CD8-positive, alpha-beta memory T cell (primary cell): ENCODE measurements around the gene GAS6. TPM values are rescaled to one million over a fixed set of nuclear protein-coding genes. Genes with fewer than 3 reads are reported as not detected.
"Not testable (repeated sequence)": the region's sequence is repeated elsewhere in the genome, so short reads cannot be mapped to it uniquely, and the experiment has no call there.

Source experiments
- CTCF ChIA-PET: fragments of 350-600 bp; sonication (Branson Sonifier 250); formaldehyde crosslinking; loops from one replicate; lab custom pipeline; 2021; ENCODE audit warnings: antibody characterized with exemption; lab: Charles Lee
- POLR2A ChIA-PET: fragments of 350-600 bp; sonication (Branson Sonifier 250); formaldehyde crosslinking; loops from one replicate; lab custom pipeline; 2021; ENCODE audit warnings: antibody characterized with exemption; lab: Charles Lee
- DNase-seq, 5 donors: peaks; one replicate each; pipeline versions ENCODE4 v3.0.0 to v3.0.0-alpha.2; 2020 to 2022; ENCODE audit warnings: mixed read lengths in 1 of 5
- H3K27ac ChIP-seq: one replicate; pipeline ENCODE4 v1.7.0; 2013; ENCODE audit warnings: low read depth, mild to moderate bottlenecking, low read length, moderate library complexity
- H3K27me3 ChIP-seq: 2 replicates; pipeline ENCODE4 v1.7.0; 2013; ENCODE audit warnings: low read length, mild to moderate bottlenecking; ENCODE audit not compliant: insufficient read depth, poor library complexity, severe bottlenecking
- H3K36me3 ChIP-seq: 2 replicates; pipeline ENCODE4 v1.7.0; 2013; ENCODE audit warnings: mild to moderate bottlenecking, low read length, moderate library complexity; ENCODE audit not compliant: insufficient read depth
- H3K4me1 ChIP-seq: 2 replicates; pipeline ENCODE4 v1.7.0; 2013; ENCODE audit warnings: mild to moderate bottlenecking, low read length, moderate library complexity; ENCODE audit not compliant: insufficient read depth
- H3K4me3 ChIP-seq: 2 replicates; pipeline ENCODE4 v1.7.0; 2013; ENCODE audit warnings: mild to moderate bottlenecking, low read length
- H3K9me3 ChIP-seq: 2 replicates; pipeline ENCODE4 v1.7.0; 2013; ENCODE audit warnings: mild to moderate bottlenecking, low read length
- H3K27ac Mint-ChIP-seq, 8 donors: one replicate each; pipeline ENCODE4 v1.8.0; 2020 to 2021; ENCODE audit warnings: mixed read lengths in 8 of 8, mild to moderate bottlenecking in 6 of 8, inconsistent platforms in 3 of 8, moderate library complexity in 3 of 8
- H3K27me3 Mint-ChIP-seq, 2 donors: one replicate each; pipeline ENCODE4 v1.8.0; 2020 to 2021; ENCODE audit warnings: mixed read lengths in 2 of 2, mild to moderate bottlenecking in 1 of 2, moderate library complexity in 1 of 2
- H3K36me3 Mint-ChIP-seq, 3 donors: one replicate each; pipeline ENCODE4 v1.8.0; 2020 to 2021; ENCODE audit warnings: mixed read lengths in 3 of 3, inconsistent platforms in 1 of 3, mild to moderate bottlenecking in 1 of 3
- H3K4me1 Mint-ChIP-seq, 3 donors: one replicate each; pipeline ENCODE4 v1.8.0; 2020 to 2021; ENCODE audit warnings: mixed read lengths in 3 of 3, inconsistent platforms in 1 of 3, mild to moderate bottlenecking in 1 of 3
- H3K4me3 Mint-ChIP-seq, 7 donors: one replicate each; pipeline ENCODE4 v1.8.0; 2020 to 2021; ENCODE audit warnings: mixed read lengths in 7 of 7, mild to moderate bottlenecking in 6 of 7, moderate library complexity in 4 of 7, inconsistent platforms in 2 of 7
- H3K9me3 Mint-ChIP-seq, 5 donors: one replicate each; pipeline ENCODE4 v1.8.0; 2020 to 2022; ENCODE audit warnings: mixed read lengths in 5 of 5, mild to moderate bottlenecking in 3 of 5, moderate library complexity in 2 of 5, inconsistent platforms in 1 of 5
- polyA plus RNA-seq: library from polyadenylated mRNA; unstranded; fragments of 300-500 nt; fragmentation: Illumina TruSeq; gene quantifications from one replicate; pipeline ENCODE4 v1.2.3, GENCODE V29; 2021
- total RNA-seq, 2 experiments: library from RNA; stranded (reverse); gene quantifications; one replicate each; pipeline ENCODE4 v1.2.3, GENCODE V29; 2021

Gene GAS6
- total and polyA plus RNA-seq, 3 experiments from 2014 or later: 0.42 to 0.50 (median 0.47) TPM

GRCh38 chr13:113874579-113875428 is 10.9 kb upstream of the GAS6 start:
- no peak for DNase-seq
- Histone ChIP-seq H3K27ac (no peak overlapping the region), H3K27me3 (peaks cover 2% of the 10 kb centered on the region), H3K4me3 (no peak overlapping the region), H3K9me3 (peaks cover 7% of the 10 kb centered on the region), H3K4me1 (peaks cover 6% of the 10 kb centered on the region), H3K36me3 (no peaks in the 10 kb centered on the region)
- POLR2A ChIA-PET: no interaction called here
- Mint-ChIP-seq H3K36me3 (peaks cover 0 to 1% (median 0%) of the 10 kb centered on the region in 3 donors), H3K27ac (peak overlapping the region in 1 of 8 donors; percentile 21), H3K27me3 (peaks cover 28 to 29% of the 10 kb centered on the region in 2 donors), H3K4me3 (no peak overlapping the region), H3K9me3 (peaks cover 0 to 16% (median 14%) of the 10 kb centered on the region in 5 donors), H3K4me1 (peaks cover 13 to 18% (median 14%) of the 10 kb centered on the region in 3 donors)
- CTCF ChIA-PET: no interaction called here

GRCh38 chr13:113874177-113874576 is 10.3 kb upstream of the GAS6 start:
- peak overlapping the region in 1 of 8 donors; percentile 21 for H3K27ac Mint-ChIP-seq
- H3K27me3 Mint-ChIP-seq: peaks cover 30 to 32% of the 10 kb centered on the region in 2 donors
- no peak for DNase-seq
- H3K36me3 Mint-ChIP-seq: peaks cover 0 to 1% (median 0%) of the 10 kb centered on the region in 3 donors
- Histone ChIP-seq H3K4me1 (peaks cover 6% of the 10 kb centered on the region), H3K27ac (no peak overlapping the region), H3K4me3 (no peak overlapping the region), H3K9me3 (peaks cover 7% of the 10 kb centered on the region), H3K27me3 (no peaks in the 10 kb centered on the region), H3K36me3 (no peaks in the 10 kb centered on the region)
- peaks cover 0 to 16% (median 14%) of the 10 kb centered on the region in 5 donors for H3K9me3 Mint-ChIP-seq
- H3K4me3 Mint-ChIP-seq: no peak overlapping the region
- ChIA-PET POLR2A (no interaction called here), CTCF (no interaction called here)
- H3K4me1 Mint-ChIP-seq: peaks cover 13 to 18% (median 14%) of the 10 kb centered on the region in 3 donors

- H3K4me3 Mint-ChIP-seq: no peak overlapping the region
- Histone ChIP-seq H3K9me3 (no peaks in the 10 kb centered on the region), H3K4me3 (no peak overlapping the region), H3K4me1 (peaks cover 5% of the 10 kb centered on the region), H3K27ac (no peak overlapping the region), H3K36me3 (no peaks in the 10 kb centered on the region), H3K27me3 (peaks cover 18% of the 10 kb centered on the region)
- peaks cover 0 to 1% (median 0%) of the 10 kb centered on the region in 3 donors for H3K36me3 Mint-ChIP-seq
- peaks cover 6 to 9% (median 8%) of the 10 kb centered on the region in 3 donors for H3K4me1 Mint-ChIP-seq
- POLR2A ChIA-PET: no interaction called here
- no peak for DNase-seq
- no peak overlapping the region for H3K27ac Mint-ChIP-seq
- peaks cover 57 to 72% of the 10 kb centered on the region in 2 donors for H3K27me3 Mint-ChIP-seq
- peaks cover 0 to 8% (median 2%) of the 10 kb centered on the region in 5 donors for H3K9me3 Mint-ChIP-seq
- CTCF ChIA-PET: no interaction called here
Observed at GRCh38 chr13:113869263-113869662, 5.4 kb upstream of the GAS6 start.

- H3K4me1 ChIP-seq, H3K9me3 Mint-ChIP-seq, DNase-seq, H3K27ac Mint-ChIP-seq, H3K9me3 ChIP-seq, H3K4me3 Mint-ChIP-seq, H3K27ac ChIP-seq, H3K36me3 ChIP-seq, H3K36me3 Mint-ChIP-seq, POLR2A ChIA-PET, H3K4me3 ChIP-seq, CTCF ChIA-PET: not testable (repeated sequence)
- peaks cover 20% of the 10 kb centered on the region for H3K27me3 ChIP-seq
- Mint-ChIP-seq H3K27me3 (peaks cover 59 to 68% of the 10 kb centered on the region in 2 donors), H3K4me1 (peaks cover 8 to 12% (median 11%) of the 10 kb centered on the region in 3 donors)
Observed at GRCh38 chr13:113867913-113868312, 4.0 kb upstream of the GAS6 start.

GRCh38 chr13:113865427-113865826 is 1.6 kb upstream of the GAS6 start:
- Mint-ChIP-seq H3K9me3 (peaks cover 0 to 4% (median 2%) of the 10 kb centered on the region in 5 donors), H3K4me1 (peaks cover 13 to 17% (median 17%) of the 10 kb centered on the region in 3 donors), H3K27me3 (peaks cover 51 to 58% of the 10 kb centered on the region in 2 donors), H3K27ac (no peak overlapping the region), H3K36me3 (peaks cover 0 to 1% (median 0%) of the 10 kb centered on the region in 3 donors), H3K4me3 (peak overlapping the region in 6 of 7 donors; percentile 8 to 75 (median 60))
- Histone ChIP-seq H3K27ac (no peak overlapping the region), H3K9me3 (no peaks in the 10 kb centered on the region), H3K36me3 (no peaks in the 10 kb centered on the region), H3K4me3 (no peak overlapping the region), H3K27me3 (peaks cover 33% of the 10 kb centered on the region), H3K4me1 (peaks cover 13% of the 10 kb centered on the region)
- ChIA-PET POLR2A (no interaction called here), CTCF (no interaction called here)
- no peak for DNase-seq

GRCh38 chr13:113864273-113864890 is 506 bp upstream of the GAS6 start:
- H3K27me3 Mint-ChIP-seq: peaks cover 49% of the 10 kb centered on the region in 2 donors
- CTCF ChIA-PET: no interaction called here
- H3K27ac ChIP-seq: no peak overlapping the region

GRCh38 chr13:113862931-113863523 is 849 bp downstream of the GAS6 start:
- Histone ChIP-seq H3K4me3 (no peak overlapping the region), H3K36me3 (no peaks in the 10 kb centered on the region), H3K9me3 (no peaks in the 10 kb centered on the region), H3K27ac (no peak overlapping the region), H3K27me3 (peaks cover 33% of the 10 kb centered on the region), H3K4me1 (peaks cover 13% of the 10 kb centered on the region)
- CTCF ChIA-PET: no interaction called here
- H3K27me3 Mint-ChIP-seq: peaks cover 39% of the 10 kb centered on the region in 2 donors
- H3K4me1 Mint-ChIP-seq: peaks cover 13 to 17% (median 17%) of the 10 kb centered on the region in 3 donors
- peaks cover 0 to 1% (median 1%) of the 10 kb centered on the region in 5 donors for H3K9me3 Mint-ChIP-seq
- no peaks in the 10 kb centered on the region for H3K36me3 Mint-ChIP-seq
- peak overlapping the region in 5 of 7 donors; percentile 26 to 76 (median 44) for H3K4me3 Mint-ChIP-seq
- DNase-seq: no peak
- no peak overlapping the region for H3K27ac Mint-ChIP-seq
- POLR2A ChIA-PET: no interaction called here

More at GRCh38 chr13:113864273-113864890, 506 bp upstream of the GAS6 start:
- POLR2A ChIA-PET: no interaction called here
- peaks cover 13% of the 10 kb centered on the region for H3K4me1 ChIP-seq
- peak overlapping the region in 1 of 8 donors; percentile 15 for H3K27ac Mint-ChIP-seq
- no peak overlapping the region for H3K4me3 ChIP-seq
- peaks cover 33% of the 10 kb centered on the region for H3K27me3 ChIP-seq
- H3K4me3 Mint-ChIP-seq: peak overlapping the region; percentile 57 to 85 (median 75)
- H3K4me1 Mint-ChIP-seq: peaks cover 13 to 17% (median 17%) of the 10 kb centered on the region in 3 donors
- H3K9me3 ChIP-seq: no peaks in the 10 kb centered on the region
- DNase-seq: no peak
- no peaks in the 10 kb centered on the region for H3K36me3 ChIP-seq
- H3K36me3 Mint-ChIP-seq: no peaks in the 10 kb centered on the region
- H3K9me3 Mint-ChIP-seq: peaks cover 0 to 3% (median 2%) of the 10 kb centered on the region in 5 donors
